ENCODE measurements around the gene TDRD12.

The TDRD12 gene

GRCh38 chr19:32809754-32810153, 90.2 kb downstream of the TDRD12 start:
- no peak for DNase-seq (ENCODE audit: low spot score)

GRCh38 chr19:32810452-32810851, 90.9 kb downstream of the TDRD12 start:
- DNase-seq (ENCODE audit: low spot score): no peak

- no peak for DNase-seq (ENCODE audit: low spot score)
These were observed 91.6 kb downstream of the TDRD12 start for GRCh38 chr19:32811151-32811550.

- DNase-seq (ENCODE audit: low spot score): no peak
These were observed 92.5 kb downstream of the TDRD12 start for GRCh38 chr19:32812036-32812435.

GRCh38 chr19:32812571-32812970, 93.0 kb downstream of the TDRD12 start:
- no peak for DNase-seq (ENCODE audit: low spot score)

GRCh38 chr19:32813862-32814425, 94.4 kb downstream of the TDRD12 start:
- no peak for DNase-seq (ENCODE audit: low spot score)

GRCh38 chr19:32814624-32815023, 95.1 kb downstream of the TDRD12 start:
- DNase-seq (ENCODE audit: low spot score): no peak

- DNase-seq (ENCODE audit: low spot score): peak; percentile 56
These were observed 97.1 kb downstream of the TDRD12 start for GRCh38 chr19:32816555-32817099.

- no peak for DNase-seq (ENCODE audit: low spot score)
These were observed 98.3 kb downstream of the TDRD12 start for GRCh38 chr19:32817569-32818476.

- DNase-seq (ENCODE audit: low spot score): no peak
These were observed 99.0 kb downstream of the TDRD12 start for GRCh38 chr19:32818536-32818935.

- no peak for DNase-seq (ENCODE audit: low spot score)
These were observed 100.1 kb downstream of the TDRD12 start for GRCh38 chr19:32819419-32820400.

GRCh38 chr19:32822916-32823746, 103.6 kb downstream of the TDRD12 start:
- DNase-seq (ENCODE audit: low spot score): no peak

- DNase-seq (ENCODE audit: low spot score): no peak
These were observed 104.2 kb downstream of the TDRD12 start for GRCh38 chr19:32823747-32824102.

- DNase-seq (ENCODE audit: low spot score): no peak
These were observed 104.7 kb downstream of the TDRD12 start for GRCh38 chr19:32824191-32824751.

- no peak for DNase-seq (ENCODE audit: low spot score)
These were observed 105.5 kb downstream of the TDRD12 start for GRCh38 chr19:32824916-32825608.

- DNase-seq (ENCODE audit: low spot score): no peak
These were observed 108.6 kb downstream of the TDRD12 start for GRCh38 chr19:32828139-32828538.

- no peak for DNase-seq (ENCODE audit: low spot score)
These were observed 109.2 kb downstream of the TDRD12 start for GRCh38 chr19:32828643-32829344.

- DNase-seq (ENCODE audit: low spot score): no peak
These were observed 109.9 kb downstream of the TDRD12 start for GRCh38 chr19:32829345-32829896.
